GM18861 (cell line): ENCODE data around the gene TNS4.

ENCODE experiments used
- ATAC-seq: cut with Tn5 transposase; IDR thresholded peaks from one replicate; pipeline ENCODE4 v1.9.1; 2021; ENCODE audit not compliant: unreplicated experiment

TNS4 gene

DNA sequence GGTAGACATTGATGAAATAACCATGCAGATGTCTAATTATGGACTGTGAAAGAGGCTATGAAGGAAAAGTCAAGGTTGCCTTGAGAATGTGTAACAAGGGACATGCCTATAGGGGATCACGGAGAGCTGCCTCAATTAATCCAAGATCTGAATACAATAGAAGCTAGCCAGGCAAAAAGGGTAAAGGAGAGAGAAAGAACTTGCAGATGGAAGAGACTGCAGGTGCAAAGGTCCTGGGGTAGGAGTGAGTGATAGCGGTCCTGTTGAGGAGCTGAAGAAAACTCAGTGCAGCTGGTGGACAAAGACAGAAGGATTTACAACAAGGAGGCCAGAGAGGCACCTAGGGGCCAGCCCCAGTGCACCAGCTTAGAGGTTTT is 15.9 kb upstream of the TNS4 start:
- no peak for ATAC-seq

DNA sequence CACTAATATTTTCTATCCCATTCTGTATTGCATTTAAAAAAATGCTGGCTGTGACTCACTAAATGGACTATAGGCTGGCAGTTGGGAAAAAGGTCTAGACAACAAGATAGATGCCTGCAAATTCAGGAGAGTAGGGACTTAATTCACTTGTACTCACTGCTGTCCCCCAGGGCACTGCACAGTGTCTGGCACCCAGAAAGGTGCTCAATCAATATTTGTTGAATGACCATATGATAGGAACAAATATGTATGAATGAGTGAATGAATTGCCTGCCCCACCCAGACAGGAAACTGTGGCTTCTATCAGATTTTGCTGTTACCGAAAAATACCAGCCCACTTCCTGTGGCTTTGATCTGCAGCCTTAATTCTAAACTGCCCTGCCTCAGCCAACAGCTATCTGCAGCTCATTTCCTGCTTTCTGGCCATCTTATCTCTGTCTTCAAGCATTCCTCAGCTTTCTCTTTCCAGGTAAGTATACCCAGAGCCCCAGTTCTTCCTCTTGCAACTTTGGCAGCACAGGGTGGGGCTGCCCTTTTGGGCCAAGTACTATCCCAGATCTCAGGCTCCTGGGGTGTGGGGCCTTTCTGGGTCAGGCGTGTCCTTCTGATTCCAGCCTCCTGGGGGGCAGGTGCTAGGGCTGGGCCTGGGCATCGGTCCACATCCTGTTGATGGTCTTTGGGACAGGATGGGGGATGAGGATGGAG is 15.3 kb upstream of the TNS4 start:
- ATAC-seq: peak; percentile 72

DNA sequence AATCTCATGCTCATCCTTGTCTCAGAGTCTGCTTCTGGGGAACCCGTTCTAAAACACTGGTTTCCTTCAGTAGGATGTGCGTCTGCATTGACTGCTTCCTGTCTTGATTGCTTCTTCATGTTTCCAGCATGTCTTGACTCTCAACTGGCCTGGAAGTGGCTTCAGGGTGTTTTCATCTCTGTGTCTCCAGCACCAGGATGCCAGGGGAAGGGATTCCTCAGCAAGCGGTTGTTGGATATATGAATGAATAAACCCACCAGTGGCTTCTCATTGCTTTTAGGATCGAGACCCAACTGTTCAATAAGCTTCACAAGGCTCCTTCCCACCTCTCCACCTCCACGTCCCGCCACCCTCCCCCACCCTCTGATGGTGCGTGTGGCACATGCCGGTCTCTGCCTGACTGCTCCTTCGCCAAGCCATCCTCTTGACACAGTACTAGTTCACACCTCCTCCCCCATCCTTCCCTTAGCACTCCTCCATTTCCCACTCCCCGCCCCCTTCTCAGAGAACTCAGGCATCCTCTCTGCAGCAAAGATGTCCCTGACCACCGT is 14.1 kb upstream of the TNS4 start:
- no peak for ATAC-seq

DNA sequence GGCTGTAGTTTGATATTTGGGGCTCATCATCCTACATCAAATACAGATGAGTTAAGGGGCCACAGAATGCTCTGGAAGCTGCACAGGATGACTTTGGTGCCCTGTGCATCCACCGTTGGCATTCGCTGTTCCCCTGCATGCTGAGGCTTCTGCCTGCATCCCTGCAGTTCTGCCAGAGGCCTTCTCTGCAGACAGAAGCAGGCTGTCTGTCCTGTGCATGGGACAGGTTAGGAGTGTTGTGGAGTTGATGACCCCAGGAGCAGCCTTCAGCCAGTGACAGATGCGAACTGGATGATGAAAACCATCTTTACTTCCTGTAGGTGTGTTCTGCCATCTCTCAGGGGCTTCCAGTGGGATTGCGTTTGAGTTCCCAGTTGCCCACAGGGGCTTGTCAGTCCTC is 13.6 kb upstream of the TNS4 start:
- no peak for ATAC-seq

DNA sequence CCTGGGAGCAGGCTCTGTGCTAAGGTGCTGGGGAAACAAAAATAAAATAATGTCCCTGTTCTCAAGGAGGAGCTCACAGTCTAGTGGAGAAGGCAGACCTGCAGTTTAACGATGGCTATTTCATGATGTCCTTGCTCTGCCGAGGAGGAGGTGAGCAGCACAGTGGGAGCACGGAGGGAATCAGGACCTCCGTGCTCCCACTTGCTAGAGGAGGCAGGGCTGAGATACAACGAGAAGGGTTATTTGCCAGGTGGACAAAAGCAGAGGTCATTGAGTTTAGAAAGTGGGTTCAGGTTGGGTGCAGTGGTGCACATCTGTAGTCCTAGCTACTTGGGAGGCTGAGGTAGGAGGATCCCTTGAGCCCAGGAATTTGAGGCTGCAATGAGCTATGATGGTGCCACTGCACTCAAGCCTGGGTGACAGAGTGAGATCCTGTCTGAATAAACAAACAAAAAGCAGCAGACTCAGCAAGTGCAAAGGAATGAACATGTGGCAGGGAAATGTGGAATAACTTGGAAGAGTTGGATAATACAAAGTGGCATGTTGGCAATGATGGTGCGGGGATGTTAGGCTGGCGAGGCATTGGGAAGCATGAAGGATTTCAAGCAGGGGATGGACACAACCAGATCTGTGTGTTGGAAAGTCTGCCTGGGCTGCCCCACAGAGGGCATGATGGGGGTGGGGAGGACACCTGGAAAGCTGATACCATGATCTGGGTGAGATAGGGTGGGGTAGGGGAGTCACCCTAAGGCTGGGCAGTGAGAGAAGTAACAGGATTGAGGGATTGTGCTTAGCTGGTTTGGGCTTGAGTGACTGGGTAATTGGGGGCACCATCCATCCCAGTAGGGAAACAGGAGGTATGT is 12.8 kb upstream of the TNS4 start:
- ATAC-seq: no peak

DNA sequence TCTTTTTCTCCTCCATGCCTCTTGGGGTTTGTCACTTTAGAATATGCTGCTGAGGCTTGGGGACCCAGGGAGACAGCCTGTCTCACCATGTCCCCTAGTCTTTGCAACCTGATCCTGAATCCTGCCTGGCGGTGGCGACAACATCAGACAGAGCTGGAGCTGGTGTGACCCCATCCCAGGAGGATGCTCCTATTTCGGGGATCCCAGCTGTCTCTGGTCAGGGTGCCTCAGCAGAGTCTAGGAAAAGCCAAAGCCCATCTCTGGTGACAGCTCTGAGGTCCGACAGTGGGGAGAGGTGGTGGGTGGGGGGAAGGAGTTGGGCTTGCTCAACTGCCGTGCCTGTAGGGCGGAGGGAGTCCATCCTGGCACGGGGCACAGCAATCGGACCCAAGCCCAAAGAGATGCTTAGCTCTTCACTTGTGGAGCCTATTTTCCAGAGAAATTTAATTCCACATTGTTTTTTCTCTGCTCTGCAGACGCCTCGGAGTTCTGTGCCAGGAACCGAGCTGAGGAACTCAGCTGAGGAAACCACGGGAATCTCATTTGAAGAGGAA is 10.3 kb upstream of the TNS4 start:
- ATAC-seq: no peak

DNA sequence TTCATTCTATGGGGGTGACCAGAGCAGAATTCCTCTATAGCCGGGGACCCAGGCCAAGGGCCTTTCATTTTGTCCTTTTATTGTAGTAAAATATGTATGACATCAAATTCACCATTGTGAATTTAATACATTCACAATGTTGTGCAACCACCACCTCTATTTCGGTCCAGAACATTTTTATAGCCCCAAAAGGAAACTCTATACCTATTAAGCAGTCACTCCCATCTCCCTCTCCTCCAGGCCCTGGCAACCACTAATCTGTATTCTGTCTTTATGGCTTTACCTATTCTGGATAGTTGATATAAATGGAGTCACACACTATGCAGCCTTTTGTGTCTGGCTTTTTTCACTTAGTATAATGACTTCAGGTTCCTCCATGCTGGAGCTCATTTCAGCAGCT is 9.7 kb upstream of the TNS4 start:
- ATAC-seq: no peak

DNA sequence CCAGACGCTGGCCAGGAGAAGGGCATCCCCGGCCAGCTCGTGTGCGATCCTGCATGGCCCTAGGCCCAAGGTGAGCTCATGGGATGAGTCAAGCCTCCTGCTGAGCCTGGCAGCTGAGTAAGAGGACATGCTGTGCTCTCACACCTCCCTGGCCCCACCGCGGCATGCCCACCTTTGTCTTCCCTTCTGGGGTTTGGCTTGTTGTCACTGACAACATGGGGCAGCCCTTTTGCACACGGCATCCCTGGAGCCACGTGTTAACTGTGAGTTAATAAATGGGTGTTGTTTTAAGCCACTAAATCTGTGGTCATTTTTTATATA is 8.9 kb upstream of the TNS4 start:
- ATAC-seq: no peak

DNA sequence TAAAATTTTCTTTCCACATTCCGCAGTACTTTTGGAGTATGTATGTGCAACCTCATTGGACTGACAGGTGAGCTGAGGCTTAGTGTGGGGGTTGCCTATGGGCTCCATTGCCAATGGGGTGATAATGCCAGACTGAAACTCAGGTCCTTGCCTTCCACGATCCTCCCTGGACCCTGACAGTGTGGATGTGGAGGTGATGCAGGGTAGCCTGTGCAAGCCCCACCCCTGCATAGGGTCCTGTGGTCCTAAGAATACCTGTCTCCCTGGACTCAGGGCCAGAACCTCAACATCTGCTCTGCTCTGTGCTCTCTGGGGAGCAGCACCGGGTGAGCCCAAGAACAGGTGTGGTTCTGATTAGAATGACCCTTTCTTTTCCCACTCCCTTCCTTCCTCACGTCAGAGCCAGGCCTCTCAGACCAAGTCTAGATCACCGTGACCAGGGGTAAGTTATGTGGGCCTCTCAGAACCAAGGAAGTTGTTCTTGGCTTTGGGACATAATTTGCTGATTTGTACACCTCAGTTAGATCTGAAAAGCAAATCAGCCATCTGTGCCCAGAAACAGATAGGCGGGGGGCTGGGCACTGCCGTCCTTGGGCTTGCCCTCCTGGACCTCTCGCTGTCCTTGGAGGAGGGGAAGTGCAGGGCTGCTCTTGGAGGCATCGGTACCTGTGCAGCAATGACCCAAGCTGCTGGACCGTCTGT is 8.4 kb upstream of the TNS4 start:
- ATAC-seq: no peak

DNA sequence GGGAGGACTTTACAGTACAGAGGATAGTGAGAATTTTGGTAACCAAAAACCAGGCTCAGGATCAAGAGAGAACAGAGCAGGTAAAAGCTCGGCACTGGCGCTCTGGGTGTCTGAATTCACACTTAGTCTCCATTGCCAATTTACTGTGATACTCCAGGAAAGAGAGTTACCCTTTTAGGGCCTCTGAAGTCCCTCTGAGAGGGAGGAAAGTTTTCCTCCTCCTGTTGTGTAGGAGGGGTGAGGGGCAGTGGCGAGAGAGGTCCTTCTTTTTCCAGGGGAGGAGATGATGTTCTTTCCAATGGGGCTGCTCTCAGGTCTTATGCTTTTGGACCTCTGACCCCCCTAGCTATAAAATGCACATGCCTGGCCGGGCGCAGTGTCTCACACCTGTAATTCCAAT is 5.4 kb upstream of the TNS4 start:
- no peak for ATAC-seq

DNA sequence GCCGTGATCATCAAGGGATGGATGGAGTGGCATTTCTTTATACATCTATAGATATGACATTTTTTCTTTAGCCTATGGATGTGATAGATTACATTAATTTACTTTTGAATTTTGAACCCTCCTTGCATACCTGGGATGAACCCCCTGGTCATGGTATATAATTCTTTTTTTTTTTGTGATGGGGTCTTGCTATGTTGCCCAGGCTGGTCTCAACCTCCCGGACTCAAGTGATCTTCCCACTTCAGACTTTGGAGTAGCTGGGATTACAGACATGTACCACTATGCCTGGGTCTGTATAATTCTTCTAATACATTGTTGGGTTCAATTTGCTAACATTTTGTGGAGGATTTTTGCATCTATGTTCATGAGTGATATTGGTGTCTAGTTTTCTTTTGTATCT is 1.7 kb upstream of the TNS4 start:
- no peak for ATAC-seq

DNA sequence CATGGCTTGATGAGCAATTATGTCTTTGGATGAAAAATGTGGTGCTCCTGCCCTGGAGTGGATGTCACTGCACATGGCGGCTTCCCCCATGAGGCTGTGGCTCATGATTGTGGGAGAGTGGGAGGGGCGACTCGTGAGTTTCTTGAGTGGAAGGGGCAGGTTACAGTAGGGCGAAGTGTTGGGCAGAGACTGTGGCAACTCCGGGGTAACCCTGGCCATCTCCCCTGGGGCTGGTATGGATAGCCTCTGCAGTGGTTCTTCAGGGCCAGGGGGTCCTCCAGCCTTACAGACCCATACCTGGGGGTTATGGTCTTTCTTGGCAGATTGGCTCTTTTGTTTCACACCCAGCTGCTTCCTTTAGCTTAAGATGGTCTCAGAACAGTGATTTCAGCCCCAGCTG is 1.3 kb upstream of the TNS4 start:
- ATAC-seq: no peak

DNA sequence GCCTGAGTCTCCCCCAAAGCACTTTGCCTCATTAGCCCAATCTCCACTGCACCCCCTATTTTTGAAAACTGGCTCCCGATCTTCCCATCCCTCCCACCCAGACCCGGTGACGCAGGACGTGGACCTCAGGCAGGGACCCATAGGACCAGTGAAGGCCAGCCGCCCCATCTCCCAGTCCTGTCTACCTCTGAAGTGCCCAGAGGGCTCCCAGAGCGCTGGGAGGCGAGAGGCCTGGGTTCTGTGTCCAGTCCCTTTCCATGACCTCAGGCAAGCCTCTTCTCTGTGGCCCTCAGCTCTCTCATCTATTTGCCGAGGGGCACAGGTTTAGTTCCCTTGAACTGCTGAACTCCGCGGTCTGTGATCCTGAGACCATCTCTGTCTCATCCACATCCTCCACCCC is 714 bp downstream of the TNS4 start:
- ATAC-seq: no peak

DNA sequence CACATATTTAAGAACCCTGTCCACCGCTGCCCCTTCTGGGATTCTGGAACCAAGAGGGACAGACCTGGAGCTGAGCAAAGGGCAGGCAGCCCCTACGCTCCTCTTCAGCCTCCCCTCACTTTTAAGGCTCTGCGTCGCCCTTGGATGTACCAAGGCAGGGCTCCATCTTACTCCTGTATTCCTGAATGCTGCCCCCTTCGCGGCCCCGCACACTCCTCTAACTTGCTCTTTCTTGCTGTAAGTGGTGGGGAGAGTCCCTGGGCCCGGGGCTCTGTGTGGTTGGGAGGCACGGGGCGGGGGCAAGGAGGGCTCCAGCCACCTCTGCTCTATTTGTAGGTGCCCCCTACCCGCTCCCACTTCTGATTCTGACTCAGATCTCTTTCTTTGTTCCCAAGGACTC is 1.2 kb downstream of the TNS4 start:
- ATAC-seq: no peak

DNA sequence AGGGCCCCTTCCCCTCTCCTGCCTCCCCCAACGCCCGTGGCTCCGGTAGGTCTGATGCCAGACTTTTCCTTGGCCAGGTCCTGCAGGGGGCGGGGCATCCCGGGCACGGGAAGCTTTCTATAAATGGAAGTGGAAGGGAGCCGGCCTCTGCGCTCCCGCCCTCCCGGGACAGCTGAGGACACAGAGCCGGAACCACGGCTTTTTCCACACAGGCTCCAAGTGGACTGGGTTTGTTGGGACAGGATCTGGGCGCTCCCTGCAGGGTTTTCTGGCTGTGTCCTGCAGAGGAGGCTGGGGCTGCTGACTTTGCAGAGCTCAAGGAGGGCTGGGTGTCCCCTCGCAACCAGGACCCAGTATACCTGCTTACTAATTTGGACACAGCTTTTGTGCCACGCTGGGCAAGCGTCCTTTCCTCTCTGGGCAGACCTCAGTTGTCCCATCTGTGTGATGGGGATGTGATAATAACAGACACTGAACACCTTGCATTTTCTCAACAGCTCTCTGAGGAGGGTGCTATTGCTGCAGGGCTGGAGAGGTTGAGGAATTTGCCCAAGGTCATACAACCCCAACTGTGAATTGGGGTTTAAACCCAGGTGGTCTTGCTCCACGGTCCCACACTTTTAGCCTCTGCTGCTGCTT is 1.8 kb downstream of the TNS4 start:
- ATAC-seq: no peak

DNA sequence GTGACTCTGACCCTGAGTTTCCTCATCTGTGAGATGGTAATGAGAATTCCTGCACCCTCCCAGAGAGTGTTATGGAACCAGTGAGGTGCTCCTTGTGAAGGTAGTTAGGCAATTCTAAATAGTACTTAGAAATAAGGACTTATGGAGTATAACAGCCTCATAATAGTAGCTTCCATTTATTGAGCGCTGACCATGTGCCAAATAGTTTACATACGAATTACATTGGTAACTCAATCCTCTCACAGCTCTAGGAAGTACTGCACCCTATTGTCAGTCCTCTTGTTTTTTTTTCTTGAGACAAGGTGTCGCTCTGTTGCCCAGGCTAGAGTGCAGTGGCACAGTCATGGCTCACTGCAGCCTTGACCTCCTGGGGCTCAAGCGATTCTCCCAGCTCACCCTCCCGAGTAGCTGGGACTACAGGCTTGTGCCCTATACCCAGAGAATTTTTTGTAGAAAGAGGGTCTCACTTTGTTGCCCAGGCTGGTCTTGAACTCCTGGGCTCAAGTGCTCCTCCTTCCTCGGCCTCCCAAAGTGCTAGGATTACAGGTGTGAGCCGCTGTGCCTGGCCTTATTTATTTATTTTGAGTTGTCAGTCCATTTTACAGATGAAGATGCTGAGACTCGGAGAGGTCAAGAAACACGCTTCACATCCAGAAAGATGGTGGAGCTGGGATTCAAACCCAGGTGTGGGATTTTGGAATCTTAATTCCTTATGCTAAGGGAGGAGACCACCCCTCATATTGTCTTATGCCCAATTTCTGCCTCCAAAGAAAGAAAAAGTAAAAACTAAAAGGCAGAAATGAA is 2.9 kb downstream of the TNS4 start:
- no peak for ATAC-seq

DNA sequence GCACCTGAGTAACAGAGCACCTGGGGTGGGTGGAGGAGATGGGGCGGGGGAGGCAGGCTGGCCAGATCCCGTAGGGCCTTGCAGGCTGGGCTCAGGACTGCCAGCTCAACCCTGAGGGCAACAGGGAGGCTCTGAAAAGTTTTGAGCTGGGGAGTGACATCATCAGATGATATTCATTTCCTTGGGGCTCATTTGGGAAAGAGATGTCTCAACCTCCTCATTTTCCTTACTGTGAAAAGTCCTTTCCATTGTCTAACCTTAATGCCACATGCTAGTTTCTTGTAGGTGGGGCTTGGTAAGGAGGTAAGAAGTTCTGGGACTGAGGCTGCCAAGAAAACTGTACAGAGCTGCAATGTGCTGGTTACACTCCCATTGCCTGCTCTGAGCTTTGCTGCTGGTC is 3.7 kb downstream of the TNS4 start:
- no peak for ATAC-seq

DNA sequence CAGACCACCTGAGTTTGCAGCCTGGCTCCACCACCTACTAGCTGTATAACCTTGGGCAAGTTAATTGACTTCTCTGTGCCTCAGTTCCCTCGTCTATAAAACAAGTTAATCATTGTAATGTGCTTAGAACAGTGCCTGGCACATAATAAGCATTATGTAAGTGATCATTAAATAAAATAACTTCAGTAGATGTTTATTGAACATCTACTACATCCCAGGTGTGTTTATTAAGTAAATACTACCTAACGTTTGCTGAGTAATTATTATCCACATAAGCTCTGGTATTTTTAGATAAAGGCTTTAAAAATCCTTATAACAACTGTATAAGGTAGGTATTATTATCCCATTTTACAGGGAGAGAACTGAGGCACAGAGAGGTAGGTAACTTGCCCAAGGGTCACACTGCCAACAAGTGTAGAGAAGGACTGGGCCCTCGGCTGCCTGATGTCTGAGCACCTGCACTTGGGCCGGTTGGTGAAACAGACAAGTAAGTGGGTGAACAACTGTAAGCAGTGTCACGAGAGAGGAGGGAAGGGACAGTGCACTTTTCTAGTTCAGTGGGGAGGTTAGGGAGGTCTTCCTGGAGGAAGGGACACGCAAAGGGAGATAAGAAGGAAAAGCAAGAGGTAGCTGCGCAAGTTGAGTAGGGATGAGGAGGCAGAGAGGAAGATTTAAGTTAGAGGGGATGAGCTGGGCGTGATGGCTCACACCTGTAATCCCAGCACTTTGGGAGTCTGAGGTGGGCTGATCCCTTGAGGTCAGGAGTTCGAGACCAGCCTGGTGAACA is 4.6 kb downstream of the TNS4 start:
- ATAC-seq: no peak

DNA sequence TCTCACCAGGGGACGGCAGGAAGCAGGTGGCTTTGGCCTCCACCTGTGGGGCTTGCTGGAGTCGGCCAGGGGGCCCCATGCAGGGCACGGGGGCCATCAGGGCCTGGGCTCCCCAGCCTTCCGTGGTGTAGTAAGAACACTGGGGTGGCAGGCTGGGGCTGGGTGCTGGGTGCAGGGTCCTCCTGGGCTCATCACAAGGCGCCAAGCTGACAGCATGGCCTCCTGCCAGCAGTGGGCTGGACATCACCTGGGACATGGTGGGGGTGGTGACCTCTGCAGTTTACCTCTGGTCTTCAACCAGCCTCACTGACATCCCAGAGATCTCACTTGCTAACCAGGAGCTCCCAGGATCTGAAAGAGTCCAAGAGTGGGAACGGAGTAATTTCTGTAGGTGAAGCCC is 5.3 kb downstream of the TNS4 start:
- ATAC-seq: no peak

DNA sequence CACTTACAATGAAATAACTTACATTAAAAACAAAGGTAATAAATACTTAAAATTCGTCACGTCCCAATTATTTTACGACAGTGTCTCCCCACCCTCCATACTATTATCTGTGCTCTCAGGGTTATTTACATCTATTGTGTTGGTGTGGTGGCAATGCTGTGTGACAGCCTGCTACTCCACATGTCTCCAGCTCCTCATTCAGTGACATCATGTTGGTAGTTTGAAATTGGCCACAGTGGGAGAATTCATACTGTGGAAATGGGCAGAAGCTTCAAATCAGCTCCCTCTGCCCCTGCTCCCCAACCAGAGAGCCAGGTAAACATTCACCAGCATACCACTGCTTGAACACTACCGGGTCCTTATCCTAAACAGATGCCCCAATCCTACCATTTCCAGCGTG is 6.3 kb downstream of the TNS4 start:
- no peak for ATAC-seq
